ENCODE data around the gene MAGI1.

MAGI1 gene

GRCh38 chr3:65807225-65807624, 231.5 kb downstream of the MAGI1 start:
- DNase-seq (ENCODE audit: low read depth in 2 of 2) = no peak

- DNase-seq (ENCODE audit: low read depth in 2 of 2) = no peak
Measured at GRCh38 chr3:65806600-65806999, 232.1 kb downstream of the MAGI1 start.

- no peak for DNase-seq (ENCODE audit: low read depth in 2 of 2)
Measured at GRCh38 chr3:65796676-65797075, 242.0 kb downstream of the MAGI1 start.

GRCh38 chr3:65795166-65795565, 243.6 kb downstream of the MAGI1 start:
- DNase-seq (ENCODE audit: low read depth in 2 of 2) = no peak

- no peak for DNase-seq (ENCODE audit: low read depth in 2 of 2)
Measured at GRCh38 chr3:65793495-65794200, 245.1 kb downstream of the MAGI1 start.

- no peak for DNase-seq (ENCODE audit: low read depth in 2 of 2)
Measured at GRCh38 chr3:65788461-65788860, 250.3 kb downstream of the MAGI1 start.

GRCh38 chr3:65787827-65788226, 250.9 kb downstream of the MAGI1 start:
- DNase-seq (ENCODE audit: low read depth in 2 of 2) = no peak

- DNase-seq (ENCODE audit: low read depth in 2 of 2) = no peak
Measured at GRCh38 chr3:65787340-65787739, 251.4 kb downstream of the MAGI1 start.

GRCh38 chr3:65786890-65787289, 251.8 kb downstream of the MAGI1 start:
- DNase-seq (ENCODE audit: low read depth in 2 of 2) = no peak

- no peak for DNase-seq (ENCODE audit: low read depth in 2 of 2)
Measured at GRCh38 chr3:65785065-65785645, 253.6 kb downstream of the MAGI1 start.

GRCh38 chr3:65783117-65783516, 255.6 kb downstream of the MAGI1 start:
- DNase-seq (ENCODE audit: low read depth in 2 of 2) = no peak

GRCh38 chr3:65781594-65781993, 257.1 kb downstream of the MAGI1 start:
- DNase-seq (ENCODE audit: low read depth in 2 of 2) = no peak

- DNase-seq (ENCODE audit: low read depth in 2 of 2) = no peak
Measured at GRCh38 chr3:65779390-65779789, 259.3 kb downstream of the MAGI1 start.

- no peak for DNase-seq (ENCODE audit: low read depth in 2 of 2)
Measured at GRCh38 chr3:65778968-65779367, 259.8 kb downstream of the MAGI1 start.

- DNase-seq (ENCODE audit: low read depth in 2 of 2) = no peak
Measured at GRCh38 chr3:65777050-65777449, 261.7 kb downstream of the MAGI1 start.

GRCh38 chr3:65776494-65776893, 262.2 kb downstream of the MAGI1 start:
- DNase-seq (ENCODE audit: low read depth in 2 of 2) = no peak

GRCh38 chr3:65776081-65776480, 262.6 kb downstream of the MAGI1 start:
- DNase-seq (ENCODE audit: low read depth in 2 of 2) = no peak

- DNase-seq (ENCODE audit: low read depth in 2 of 2) = no peak
Measured at GRCh38 chr3:65772758-65773157, 266.0 kb downstream of the MAGI1 start.

- no peak for DNase-seq (ENCODE audit: low read depth in 2 of 2)
Measured at GRCh38 chr3:65767551-65767950, 271.2 kb downstream of the MAGI1 start.

GRCh38 chr3:65762235-65762580, 276.5 kb downstream of the MAGI1 start:
- DNase-seq (ENCODE audit: low read depth in 2 of 2) = no peak

GRCh38 chr3:65761446-65762234, 277.1 kb downstream of the MAGI1 start:
- no peak for DNase-seq (ENCODE audit: low read depth in 2 of 2)

GRCh38 chr3:65758876-65759598, 279.7 kb downstream of the MAGI1 start:
- no peak for DNase-seq (ENCODE audit: low read depth in 2 of 2)

All from stimulated activated CD8-positive, alpha-beta memory T cell treated with anti-CD3 and anti-CD28 coated beads, Interleukin-2, amount 100 ng/mL, for 1 hour (primary cell).